CD4-positive, alpha-beta memory T cell (primary cell): ENCODE results near the gene MCCD1. TPM values are rescaled to one million over a fixed set of nuclear protein-coding genes. Genes with fewer than 3 reads are reported as not detected.

ENCODE experiments used
- CTCF ChIA-PET: fragments of 350-600 bp; sonication (Branson Sonifier 250); formaldehyde crosslinking; loops from one replicate; lab custom pipeline; 2021; ENCODE audit warnings: inconsistent platforms; ENCODE audit not compliant: partially characterized antibody; lab: Charles Lee
- POLR2A ChIA-PET: fragments of 350-600 bp; sonication (Branson Sonifier 250); formaldehyde crosslinking; loops from one replicate; lab custom pipeline; 2021; ENCODE audit not compliant: partially characterized antibody; lab: Charles Lee
- DNase-seq, 5 donors: peaks; one replicate each; pipeline versions ENCODE4 v3.0.0 to v3.0.0-alpha.2; 2020 to 2022; ENCODE audit warnings: mixed read lengths in 1 of 5
- H3K27ac ChIP-seq: one replicate; pipeline ENCODE4 v1.7.0; 2013; ENCODE audit warnings: low read depth, low read length
- H3K27me3 ChIP-seq: 2 replicates; pipeline ENCODE4 v1.7.0; 2013; ENCODE audit warnings: mild to moderate bottlenecking, low read length, moderate library complexity; ENCODE audit not compliant: insufficient read depth
- H3K36me3 ChIP-seq: 2 replicates; pipeline ENCODE4 v1.7.0; 2013; ENCODE audit warnings: mild to moderate bottlenecking, low read length, moderate library complexity; ENCODE audit not compliant: insufficient read depth
- H3K4me1 ChIP-seq: 2 replicates; pipeline ENCODE4 v1.7.0; 2013; ENCODE audit warnings: mild to moderate bottlenecking, low read length, moderate library complexity; ENCODE audit not compliant: insufficient read depth
- H3K4me3 ChIP-seq, 2 donors: one replicate each; pipeline ENCODE4 v1.7.0; 2013; ENCODE audit warnings: low read length in 2 of 2, mild to moderate bottlenecking in 1 of 2
- H3K9me3 ChIP-seq, 2 donors: one replicate each; pipeline ENCODE4 v1.7.0; 2013; ENCODE audit warnings: low read length in 2 of 2, control low read depth in 1 of 2; ENCODE audit not compliant: control insufficient read depth in 1 of 2
- H3K27ac Mint-ChIP-seq, 7 donors: one replicate each; pipeline ENCODE4 v1.8.0; 2020 to 2021; ENCODE audit warnings: mixed read lengths in 7 of 7, mild to moderate bottlenecking in 6 of 7, inconsistent platforms in 3 of 7, moderate library complexity in 3 of 7
- H3K27me3 Mint-ChIP-seq, 2 donors: one replicate each; pipeline ENCODE4 v1.8.0; 2020 to 2021; ENCODE audit warnings: mixed read lengths in 2 of 2
- H3K36me3 Mint-ChIP-seq, 2 donors: one replicate each; pipeline ENCODE4 v1.8.0; 2020 to 2021; ENCODE audit warnings: mixed read lengths in 2 of 2, inconsistent platforms in 1 of 2, mild to moderate bottlenecking in 1 of 2
- H3K4me1 Mint-ChIP-seq, 4 donors: one replicate each; pipeline ENCODE4 v1.8.0; 2020 to 2021; ENCODE audit warnings: mixed read lengths in 4 of 4, mild to moderate bottlenecking in 1 of 4
- H3K4me3 Mint-ChIP-seq, 8 donors: one replicate each; pipeline ENCODE4 v1.8.0; 2020 to 2021; ENCODE audit warnings: mixed read lengths in 8 of 8, mild to moderate bottlenecking in 7 of 8, moderate library complexity in 6 of 8, inconsistent platforms in 3 of 8
- H3K9me3 Mint-ChIP-seq, 8 donors: one replicate each; pipeline ENCODE4 v1.8.0; 2020 to 2021; ENCODE audit warnings: mixed read lengths in 8 of 8, mild to moderate bottlenecking in 5 of 8, inconsistent platforms in 3 of 8, moderate library complexity in 1 of 8
- intact Hi-C: fragments of 100-400 bp; cut with micrococcal nuclease; formaldehyde crosslinking; loops from one replicate; pipeline ENCODE4 v1.15.1; 2023
- polyA plus RNA-seq, 2 donors: library from polyadenylated mRNA; unstranded; fragments of 300-500 nt; fragmentation: Illumina TruSeq; gene quantifications; one replicate each; pipeline ENCODE4 v1.2.3, GENCODE V29; 2021
- total RNA-seq, 2 experiments: library from RNA; stranded (reverse); gene quantifications; one replicate each; pipeline ENCODE4 v1.2.3, GENCODE V29; 2021

Gene MCCD1
- total and polyA plus RNA-seq, 4 experiments from 2014 or later: not detected

DNA sequence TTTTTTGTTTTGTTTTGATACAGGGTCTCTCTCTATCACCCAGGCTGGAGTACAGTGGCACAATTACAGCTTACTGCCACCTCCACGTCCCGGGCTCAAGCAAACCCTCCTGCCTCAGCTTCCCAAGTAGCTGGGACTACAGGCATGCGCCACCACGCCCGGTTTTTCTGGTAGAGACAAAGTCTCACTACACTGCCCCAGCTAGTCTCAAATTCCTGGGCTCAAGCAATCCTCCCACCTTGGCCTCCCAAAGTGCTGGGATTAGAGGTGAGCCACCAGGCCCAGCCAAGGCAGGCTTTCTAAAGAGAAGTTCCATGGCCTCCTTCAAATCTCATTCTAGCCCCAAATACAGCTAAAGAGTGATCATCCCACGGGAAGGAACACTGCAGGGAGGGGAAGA lies 5.2 kb downstream of the MCCD1 start:
- POLR2A ChIA-PET: interaction anchor here (1.6 kb wide), 1 partner anchor 43 kb away, joined by 3 read pairs; no protein-coding TSS in a partner anchor
- Mint-ChIP-seq H3K27ac (peak overlapping the region in 2 of 7 donors; percentile 51 to 59), H3K4me3 (no peak overlapping the region), H3K9me3 (no peaks in the 10 kb centered on the region), H3K27me3 (no peaks in the 10 kb centered on the region), H3K36me3 (peaks cover 72 to 81% of the 10 kb centered on the region in 2 donors), H3K4me1 (peaks cover 20 to 46% (median 27%) of the 10 kb centered on the region in 4 donors)
- H3K36me3 ChIP-seq: peaks cover 82% of the 10 kb centered on the region
- no peaks in the 10 kb centered on the region for H3K27me3 ChIP-seq
- H3K9me3 ChIP-seq: no peaks in the 10 kb centered on the region
- H3K4me3 ChIP-seq: no peak overlapping the region
- DNase-seq: no peak
- H3K4me1 ChIP-seq: peaks cover 12% of the 10 kb centered on the region
- intact Hi-C loops: no loop called here
- H3K27ac ChIP-seq: no peak overlapping the region
- CTCF ChIA-PET: interaction anchor here (0.7 kb wide), 1 partner anchor 61 kb away, joined by 5 read pairs; no protein-coding TSS in a partner anchor

DNA sequence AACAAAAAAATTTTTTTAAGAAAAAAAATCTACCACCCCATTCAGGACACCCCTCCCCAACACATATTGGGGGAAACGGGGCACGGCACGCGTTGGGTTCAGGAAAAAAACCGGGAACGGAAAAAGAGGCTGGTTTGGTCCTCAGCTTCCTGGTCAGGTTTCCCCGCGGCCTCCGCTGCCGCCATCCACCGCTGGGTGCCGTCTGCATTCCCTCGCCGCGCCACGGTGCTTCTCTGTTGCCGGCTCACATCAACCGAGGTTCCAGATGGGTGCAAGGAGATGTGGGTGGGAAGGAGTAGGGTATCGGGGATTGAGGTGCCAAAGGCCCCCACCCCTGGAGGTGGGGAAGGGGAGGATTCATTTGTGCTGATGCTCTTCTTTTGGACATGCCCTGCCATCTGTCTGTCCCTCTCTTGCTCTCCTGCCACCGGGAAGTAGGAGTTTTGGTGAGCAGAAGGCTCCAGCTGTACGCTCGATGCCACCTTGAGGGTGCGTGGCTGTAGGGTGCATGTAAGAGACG lies 5.8 kb downstream of the MCCD1 start:
- Histone ChIP-seq H3K9me3 (no peaks in the 10 kb centered on the region), H3K27me3 (no peaks in the 10 kb centered on the region), H3K4me1 (peaks cover 18% of the 10 kb centered on the region), H3K4me3 (no peak overlapping the region), H3K27ac (no peak overlapping the region), H3K36me3 (peaks cover 86% of the 10 kb centered on the region)
- Mint-ChIP-seq H3K36me3 (peaks cover 78 to 86% of the 10 kb centered on the region in 2 donors), H3K4me1 (peaks cover 26 to 52% (median 33%) of the 10 kb centered on the region in 4 donors), H3K27ac (peak overlapping the region in 3 of 7 donors; percentile 29 to 83 (median 29)), H3K9me3 (no peaks in the 10 kb centered on the region), H3K4me3 (no peak overlapping the region), H3K27me3 (no peaks in the 10 kb centered on the region)
- intact Hi-C loops: no loop called here
- no peak for DNase-seq
- POLR2A ChIA-PET: interaction anchor here (1.0 to 1.6 kb wide), 2 partner anchors 39 to 42 kb away, joined by 3 read pairs; no protein-coding TSS in a partner anchor
- CTCF ChIA-PET: interaction anchor here (0.7 kb wide), 1 partner anchor 60 kb away, joined by 5 read pairs; no protein-coding TSS in a partner anchor

GRCh38 chr6:31535538-31536324 lies 7.0 kb downstream of the MCCD1 start:
- H3K4me3 Mint-ChIP-seq: no peak overlapping the region
- Histone ChIP-seq H3K36me3 (peaks cover 84% of the 10 kb centered on the region), H3K4me3 (no peak overlapping the region), H3K27me3 (no peaks in the 10 kb centered on the region), H3K27ac (no peak overlapping the region), H3K4me1 (peaks cover 30% of the 10 kb centered on the region), H3K9me3 (no peaks in the 10 kb centered on the region)
- H3K27ac Mint-ChIP-seq: peak overlapping the region in 6 of 7 donors; percentile 24 to 83 (median 54)
- intact Hi-C loops: no loop called here
- ChIA-PET POLR2A (interaction anchor here (1.0 kb wide), 1 partner anchor 12 kb away, joined by 3 read pairs; the partner anchor contains the start of gene NFKBIL1), CTCF (no interaction called here)
- peaks cover 34 to 63% (median 41%) of the 10 kb centered on the region in 4 donors for H3K4me1 Mint-ChIP-seq
- peaks cover 80 to 86% of the 10 kb centered on the region in 2 donors for H3K36me3 Mint-ChIP-seq
- peaks cover 0 to 2% (median 0%) of the 10 kb centered on the region in 8 donors for H3K9me3 Mint-ChIP-seq
- DNase-seq: no peak
- no peaks in the 10 kb centered on the region for H3K27me3 Mint-ChIP-seq

- peaks cover 61 to 74% of the 10 kb centered on the region in 2 donors for H3K36me3 Mint-ChIP-seq
Measured at GRCh38 chr6:31538805-31539400, 10.1 kb downstream of the MCCD1 start.

DNA sequence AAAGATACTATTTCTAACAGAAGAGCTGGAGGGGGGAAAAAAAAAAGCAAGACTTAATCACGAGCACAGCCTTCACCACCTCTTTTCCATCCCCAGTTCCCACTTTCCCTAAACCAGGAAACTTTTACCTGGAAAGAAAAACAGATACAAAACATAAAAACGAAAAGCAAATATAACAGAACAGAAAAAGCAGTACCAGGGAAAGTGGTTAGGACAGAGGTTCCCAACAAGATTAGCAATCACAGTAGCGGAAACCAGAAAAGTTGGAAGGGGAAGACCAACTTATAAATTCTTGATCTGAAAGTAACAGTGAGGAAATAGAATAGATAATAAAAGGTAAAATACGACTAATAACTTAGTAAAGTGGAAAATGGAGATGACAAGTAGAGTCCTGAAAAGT lies 11.9 kb downstream of the MCCD1 start:
- no peaks in the 10 kb centered on the region for H3K9me3 ChIP-seq
- peaks cover 37% of the 10 kb centered on the region for H3K36me3 ChIP-seq
- H3K27ac ChIP-seq: peak overlapping the region; percentile 94
- H3K4me3 ChIP-seq: peak overlapping the region; percentile 96 to 97
- ChIA-PET CTCF (interaction anchor here (0.6 to 35.1 kb wide), 9 partner anchors 10 to 111 kb away, joined by 3 to 1152 read pairs (median 13); partner anchors contain the start of genes BAG6, LTB, MICB and NCR3), POLR2A (interaction anchor here (1.0 to 52.5 kb wide), 23 partner anchors 9 to 1432 kb away, joined by 3 to 3597 read pairs (median 8); partner anchors contain the start of genes ABHD16A, C6orf47, CLIC1 and CSNK2B)
- intact Hi-C loops: loop anchor here (1.0 to 5.0 kb wide), 4 partner anchors 46 to 277 kb away; partner anchors contain the start of genes BAG6, HLA-C, HSPA1A and HSPA1L
- no peak for DNase-seq
- peak overlapping the region; percentile 96 to 99 (median 98) for H3K4me3 Mint-ChIP-seq
- H3K36me3 Mint-ChIP-seq: peaks cover 44 to 56% of the 10 kb centered on the region in 2 donors
- peaks cover 39% of the 10 kb centered on the region for H3K4me1 ChIP-seq
- H3K27me3 Mint-ChIP-seq: no peaks in the 10 kb centered on the region
- peak overlapping the region; percentile 85 to 100 (median 99) for H3K27ac Mint-ChIP-seq
- no peaks in the 10 kb centered on the region for H3K27me3 ChIP-seq
- peaks cover 0 to 4% (median 0%) of the 10 kb centered on the region in 8 donors for H3K9me3 Mint-ChIP-seq
- H3K4me1 Mint-ChIP-seq: peaks cover 40 to 68% (median 53%) of the 10 kb centered on the region in 4 donors

More at GRCh38 chr6:31538805-31539400, 10.1 kb downstream of the MCCD1 start:
- Histone ChIP-seq H3K4me1 (peaks cover 39% of the 10 kb centered on the region), H3K9me3 (no peaks in the 10 kb centered on the region), H3K36me3 (peaks cover 55% of the 10 kb centered on the region), H3K27ac (peak overlapping the region; percentile 94), H3K4me3 (no peak overlapping the region), H3K27me3 (no peaks in the 10 kb centered on the region)
- H3K4me3 Mint-ChIP-seq: peak overlapping the region; percentile 46 to 99 (median 98)
- H3K27me3 Mint-ChIP-seq: no peaks in the 10 kb centered on the region
- intact Hi-C loops: no loop called here
- peaks cover 39 to 72% (median 56%) of the 10 kb centered on the region in 4 donors for H3K4me1 Mint-ChIP-seq
- ChIA-PET CTCF (interaction anchor here (1.0 to 35.1 kb wide), 4 partner anchors 10 to 60 kb away, joined by 4 to 1152 read pairs (median 6); partner anchors contain the start of gene NCR3), POLR2A (interaction anchor here (0.7 to 52.5 kb wide), 6 partner anchors 8 to 77 kb away, joined by 3 to 3597 read pairs (median 28); partner anchors contain the start of genes LST1, LTA, LTB and MCCD1)
- H3K9me3 Mint-ChIP-seq: peaks cover 0 to 4% (median 0%) of the 10 kb centered on the region in 8 donors
- H3K27ac Mint-ChIP-seq: peak overlapping the region; percentile 72 to 100 (median 94)
- DNase-seq: peak in 1 of 5 donors; percentile 54

- H3K9me3 Mint-ChIP-seq: peaks cover 0 to 4% (median 0%) of the 10 kb centered on the region in 8 donors
- intact Hi-C loops: loop anchor here (1.0 to 5.0 kb wide), 4 partner anchors 47 to 276 kb away; partner anchors contain the start of genes BAG6, HLA-C, HSPA1A and HSPA1L
- POLR2A ChIA-PET: interaction anchor here (0.7 to 52.5 kb wide), 42 partner anchors 9 to 1431 kb away, joined by 3 to 3597 read pairs (median 4); partner anchors contain the start of genes ABHD16A, BAG6, C6orf47 and CLIC1
- Histone ChIP-seq H3K9me3 (no peaks in the 10 kb centered on the region), H3K27ac (peak overlapping the region; percentile 94), H3K36me3 (peaks cover 32% of the 10 kb centered on the region), H3K4me3 (peak overlapping the region; percentile 96 to 97), H3K27me3 (no peaks in the 10 kb centered on the region), H3K4me1 (peaks cover 41% of the 10 kb centered on the region)
- CTCF ChIA-PET: interaction anchor here (0.6 to 35.1 kb wide), 14 partner anchors 10 to 125 kb away, joined by 3 to 1152 read pairs (median 6); partner anchors contain the start of genes BAG6, LST1, LTB and MICB
- peaks cover 38 to 51% of the 10 kb centered on the region in 2 donors for H3K36me3 Mint-ChIP-seq
- peak overlapping the region; percentile 96 to 99 (median 98) for H3K4me3 Mint-ChIP-seq
- H3K27ac Mint-ChIP-seq: peak overlapping the region; percentile 94 to 100 (median 99)
- H3K4me1 Mint-ChIP-seq: peaks cover 36 to 63% (median 49%) of the 10 kb centered on the region in 4 donors
- peak; percentile 80 to 91 (median 84) for DNase-seq
- no peaks in the 10 kb centered on the region for H3K27me3 Mint-ChIP-seq
Measured at GRCh38 chr6:31541059-31541657, 12.4 kb downstream of the MCCD1 start.
